ENCODE measurements around the gene NOPCHAP1.
"Not testable (repeated sequence)": the region's sequence is repeated elsewhere in the genome, so short reads cannot be mapped to it uniquely, and the experiment has no call there.

Gene NOPCHAP1

DNA sequence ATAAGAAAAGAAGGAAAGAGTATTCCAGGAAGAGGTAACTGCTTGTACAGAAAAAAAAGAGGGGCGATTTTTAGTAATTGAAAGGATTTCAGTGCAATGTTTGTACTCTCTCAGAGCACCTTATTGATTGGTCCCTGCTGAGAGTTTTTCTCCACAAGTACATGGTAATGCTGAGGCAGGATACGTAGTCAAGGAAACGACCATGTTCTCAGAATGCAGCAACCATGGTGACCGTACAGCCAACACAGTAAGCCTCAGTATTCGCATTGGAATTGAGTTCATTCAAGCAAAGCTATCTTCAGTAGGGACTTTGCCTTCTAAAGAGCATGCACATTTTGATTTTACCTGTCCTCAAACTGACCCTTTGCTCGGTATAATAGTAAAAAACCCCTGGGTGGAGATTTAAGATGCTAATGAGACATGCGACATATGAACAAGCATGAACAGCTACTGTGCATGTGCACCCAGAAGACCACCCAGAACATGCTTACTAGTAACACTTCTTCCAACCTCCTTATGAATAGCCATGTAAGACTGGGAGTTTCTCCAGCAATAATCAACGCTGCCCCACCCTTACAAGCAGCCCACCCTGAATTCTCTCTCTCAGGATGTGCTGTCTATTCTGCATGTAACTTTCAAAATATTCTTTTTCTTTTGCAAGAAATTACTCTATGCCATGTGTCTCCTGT, 21.8 kb upstream of the NOPCHAP1 start:
- DNase-seq (ENCODE audit: low spot score): no peak

- no peak for DNase-seq (ENCODE audit: low spot score)
Measured at GRCh38 chr12:104964856-104965205, 21.3 kb upstream of the NOPCHAP1 start.

GRCh38 chr12:104966677-104967076, 19.4 kb upstream of the NOPCHAP1 start:
- DNase-seq (ENCODE audit: low spot score): no peak

- no peak for DNase-seq (ENCODE audit: low spot score)
Measured at GRCh38 chr12:104969343-104969742, 16.8 kb upstream of the NOPCHAP1 start.

DNA sequence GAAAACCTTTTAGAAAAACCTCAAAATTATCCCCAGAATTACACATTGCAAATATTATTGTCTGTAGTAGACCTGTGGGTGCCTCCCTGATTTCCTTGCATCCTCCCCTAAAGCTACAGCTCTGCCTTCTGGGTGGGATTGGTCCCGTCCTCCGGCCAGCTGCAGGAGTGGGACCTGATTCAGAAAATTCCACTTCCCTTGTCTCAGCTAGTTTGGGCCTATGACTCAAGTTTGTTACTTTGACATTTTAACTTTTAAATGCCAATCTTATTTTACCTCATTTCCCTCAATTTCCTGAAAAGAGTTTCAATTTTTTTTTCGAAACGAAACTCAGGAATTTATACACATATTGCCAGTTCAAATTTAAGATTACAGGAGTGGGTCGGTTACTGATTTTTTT, 14.8 kb upstream of the NOPCHAP1 start:
- no peak for DNase-seq (ENCODE audit: low spot score)

DNA sequence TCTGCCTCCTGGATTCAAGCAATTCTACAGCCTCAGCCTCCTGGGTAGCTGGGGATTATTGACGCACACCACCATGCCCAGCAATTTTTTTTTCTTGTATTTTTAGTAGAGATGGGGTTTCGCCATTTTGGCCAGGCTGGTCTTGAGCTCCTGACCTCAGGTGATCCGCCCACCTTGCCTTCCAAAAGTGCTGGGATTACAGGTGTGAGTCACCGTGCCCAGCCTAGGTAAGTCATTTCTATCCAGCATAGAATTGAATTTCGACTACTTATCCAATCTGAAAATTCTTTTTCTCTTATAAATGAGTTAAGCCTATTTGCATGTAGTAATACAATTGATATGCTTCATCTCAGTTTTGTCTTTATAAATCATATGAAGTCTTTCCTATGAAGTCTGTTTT, 12.9 kb upstream of the NOPCHAP1 start:
- DNase-seq (ENCODE audit: low spot score): no peak

GRCh38 chr12:104974626-104975290, 11.4 kb upstream of the NOPCHAP1 start:
- DNase-seq (ENCODE audit: low spot score): no peak

GRCh38 chr12:104975587-104976343, 10.4 kb upstream of the NOPCHAP1 start:
- DNase-seq (ENCODE audit: low spot score): no peak

GRCh38 chr12:104976703-104977102, 9.4 kb upstream of the NOPCHAP1 start:
- DNase-seq (ENCODE audit: low spot score): no peak

GRCh38 chr12:104977688-104978087, 8.4 kb upstream of the NOPCHAP1 start:
- not testable (repeated sequence) for DNase-seq (ENCODE audit: low spot score)

- DNase-seq (ENCODE audit: low spot score): peak; percentile 30
Measured at GRCh38 chr12:104985206-104985605, 910 bp upstream of the NOPCHAP1 start.

DNA sequence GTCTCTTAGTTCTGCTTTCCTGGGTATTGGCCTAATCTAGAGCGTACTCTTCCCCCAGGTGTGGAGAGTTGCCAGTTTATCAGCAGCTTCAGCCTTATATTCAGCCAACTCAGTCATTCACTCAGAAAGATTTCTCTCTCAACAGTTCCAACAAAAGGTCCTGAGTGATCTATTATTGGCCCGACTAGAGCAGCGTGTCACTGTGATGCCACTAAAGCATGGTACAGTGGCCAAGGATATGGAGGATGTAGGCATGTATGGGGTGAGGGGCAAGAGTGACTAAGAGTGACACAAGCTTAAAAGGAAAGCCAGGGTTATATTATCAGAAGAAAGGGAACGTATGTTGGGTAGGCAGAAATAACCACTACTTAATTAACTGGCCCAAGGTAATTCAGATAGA, 4.8 kb downstream of the NOPCHAP1 start:
- no peak for DNase-seq (ENCODE audit: low spot score)

DNA sequence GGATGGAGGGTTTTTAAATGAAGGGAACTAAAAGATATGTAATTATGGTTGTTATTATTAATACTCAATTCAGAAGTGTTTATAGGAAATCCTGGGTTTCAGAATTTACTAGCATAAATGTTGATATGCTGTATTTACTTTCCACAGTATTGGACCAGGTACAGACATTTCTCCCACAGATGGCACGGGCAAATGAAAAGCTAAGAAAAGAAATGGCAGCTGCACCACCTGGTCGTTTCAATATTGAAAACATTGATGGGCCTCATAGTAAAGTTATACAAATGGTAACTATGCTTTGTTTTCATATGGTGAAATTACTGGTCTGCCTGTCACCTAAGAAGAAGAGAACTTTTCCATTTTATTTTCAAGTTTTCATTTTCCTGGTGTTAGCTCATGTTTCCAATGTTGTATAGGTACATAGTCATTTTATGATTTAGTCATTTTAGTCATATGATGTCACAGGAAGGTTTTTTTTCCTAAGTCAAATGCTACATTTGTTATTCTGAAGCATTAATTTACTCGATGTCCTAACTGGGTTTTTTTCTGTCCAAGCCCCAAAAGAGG, 5.5 kb downstream of the NOPCHAP1 start:
- DNase-seq (ENCODE audit: low spot score): no peak

- DNase-seq (ENCODE audit: low spot score): no peak
Measured at GRCh38 chr12:104994336-104994735, 8.2 kb downstream of the NOPCHAP1 start.

- DNase-seq (ENCODE audit: low spot score): no peak
Measured at GRCh38 chr12:104997541-104997940, 11.4 kb downstream of the NOPCHAP1 start.

- no peak for DNase-seq (ENCODE audit: low spot score)
Measured at GRCh38 chr12:104998423-104999346, 12.6 kb downstream of the NOPCHAP1 start.

GRCh38 chr12:104999347-104999685, 13.2 kb downstream of the NOPCHAP1 start:
- no peak for DNase-seq (ENCODE audit: low spot score)

DNA sequence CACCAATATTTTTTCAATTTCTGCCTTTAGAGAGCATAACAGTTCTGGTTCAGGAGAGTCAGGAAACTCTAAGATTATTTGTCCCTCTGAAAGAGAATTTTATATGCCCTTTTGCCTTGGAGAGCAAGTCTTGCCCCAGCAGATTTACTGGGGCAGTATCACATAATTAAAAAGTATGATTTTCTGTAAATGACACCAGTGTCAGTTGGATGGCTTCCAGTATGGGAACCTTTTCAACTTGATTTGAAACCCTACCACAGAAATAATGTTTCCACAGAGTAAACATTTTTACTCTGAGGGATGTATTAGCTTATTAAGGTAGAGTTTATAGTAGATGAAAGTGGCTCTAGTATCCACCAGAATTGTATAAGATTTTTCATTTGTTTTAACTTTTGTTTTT, 15.4 kb downstream of the NOPCHAP1 start:
- DNase-seq (ENCODE audit: low spot score): no peak

GRCh38 chr12:105013892-105014291, 27.8 kb downstream of the NOPCHAP1 start:
- DNase-seq (ENCODE audit: low spot score): no peak

DNA sequence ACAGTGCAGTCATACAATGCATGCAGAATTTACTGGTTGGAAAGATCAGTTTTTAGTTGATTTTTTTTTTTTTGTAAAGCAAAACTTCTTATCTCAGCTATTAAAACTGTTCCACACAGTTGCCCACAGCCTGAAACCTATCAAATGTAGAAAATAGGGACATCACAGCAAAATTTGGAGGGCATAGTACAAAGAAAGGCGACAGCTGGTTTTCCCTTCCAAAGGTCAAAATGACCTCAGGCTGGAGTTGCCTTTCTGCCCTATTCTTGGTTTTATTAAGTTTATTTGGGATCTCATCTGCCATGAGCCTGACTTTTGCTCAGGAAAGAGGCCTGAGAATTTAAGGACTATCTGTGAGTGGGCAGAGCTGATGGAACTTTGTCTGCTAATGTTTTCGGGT, 28.5 kb downstream of the NOPCHAP1 start:
- no peak for DNase-seq (ENCODE audit: low spot score)

DNA sequence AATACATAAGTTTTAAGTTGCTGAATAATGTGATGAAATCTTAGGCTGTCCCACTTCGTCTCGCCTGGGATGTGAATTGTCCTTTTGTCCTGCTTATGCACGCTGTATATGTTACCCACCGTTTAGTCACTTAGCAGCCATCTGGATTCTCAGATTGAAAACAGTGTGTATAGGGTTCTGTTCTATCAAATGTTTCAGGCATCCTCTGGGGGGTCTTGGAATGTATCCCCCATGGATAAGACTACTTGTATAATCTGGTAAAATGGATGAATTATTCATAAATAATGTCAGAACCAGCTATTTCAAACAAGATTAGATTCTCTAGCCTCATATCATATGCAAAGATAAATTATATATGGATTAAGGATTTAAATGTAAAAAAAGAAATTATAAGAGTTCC, 29.4 kb downstream of the NOPCHAP1 start:
- no peak for DNase-seq (ENCODE audit: low spot score)

DNA sequence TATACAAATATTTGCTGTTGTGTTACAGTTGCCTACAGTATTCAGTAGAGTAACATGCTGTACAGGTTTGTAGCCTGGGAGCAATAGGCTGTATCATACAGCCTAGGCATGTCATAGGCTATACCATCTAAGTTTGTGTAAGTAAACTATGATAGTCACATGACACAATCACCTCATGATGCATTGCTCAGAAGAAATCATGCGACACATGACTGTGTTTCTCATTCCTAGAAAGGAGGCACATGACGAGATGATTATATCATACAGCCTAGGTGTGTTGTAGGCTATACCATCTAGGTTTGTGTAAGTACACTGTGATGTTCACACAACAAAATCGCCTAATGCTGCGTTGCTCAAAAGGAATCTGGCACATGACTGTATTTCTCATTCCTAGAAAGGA, 31.9 kb downstream of the NOPCHAP1 start:
- DNase-seq (ENCODE audit: low spot score): no peak
